Adrenal gland (tissue), 5 donors: ENCODE measurements around the gene RAG1.

Source experiments
- POLR2A ChIP-seq, 2 donors: fragments of 450-650 bp; IDR thresholded peaks; one replicate each; pipeline ENCODE4 v1.6.1; 2017; ENCODE audit warnings: antibody characterized with exemption in 2 of 2, mild to moderate bottlenecking in 2 of 2, moderate library complexity in 1 of 2
- TF ChIP-seq, protein P1 (sequence below), 6 experiments: fragments of 450-650 bp in 4 of 6; fragments of 200-600 bp in 2 of 6; sonication (generic) in 1 of 6; IDR thresholded peaks; 1 replicate in 5 of 6; 2 replicates in 1 of 6; pipeline versions ENCODE4 v1.5.1 to v1.8.0; 2016 to 2021; ENCODE audit warnings: antibody characterized with exemption in 6 of 6, mild to moderate bottlenecking in 2 of 6, moderate library complexity in 1 of 6
- donor health status: DM: no; HTN: no; CAD: no.

DNA sequence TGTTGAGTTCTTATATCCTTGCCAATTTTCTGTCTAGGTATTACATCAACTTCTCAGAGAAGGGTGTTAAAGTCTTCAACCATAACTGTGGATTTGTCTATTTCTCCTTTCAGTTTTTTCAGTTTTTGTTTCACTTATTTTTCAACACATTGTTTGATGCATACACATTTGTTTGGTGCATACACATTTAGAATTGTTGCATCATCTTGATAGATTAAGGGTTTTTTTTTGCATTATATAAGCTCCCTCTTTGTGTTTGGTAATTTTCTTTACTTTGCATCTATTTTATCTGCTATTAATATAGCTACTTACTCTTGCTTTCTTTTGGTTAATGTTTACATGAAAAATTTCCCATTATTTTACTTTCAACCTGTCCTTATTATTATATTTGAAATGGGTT is 37.0 kb upstream of the RAG1 start:
- TF ChIP-seq, protein P1, sequence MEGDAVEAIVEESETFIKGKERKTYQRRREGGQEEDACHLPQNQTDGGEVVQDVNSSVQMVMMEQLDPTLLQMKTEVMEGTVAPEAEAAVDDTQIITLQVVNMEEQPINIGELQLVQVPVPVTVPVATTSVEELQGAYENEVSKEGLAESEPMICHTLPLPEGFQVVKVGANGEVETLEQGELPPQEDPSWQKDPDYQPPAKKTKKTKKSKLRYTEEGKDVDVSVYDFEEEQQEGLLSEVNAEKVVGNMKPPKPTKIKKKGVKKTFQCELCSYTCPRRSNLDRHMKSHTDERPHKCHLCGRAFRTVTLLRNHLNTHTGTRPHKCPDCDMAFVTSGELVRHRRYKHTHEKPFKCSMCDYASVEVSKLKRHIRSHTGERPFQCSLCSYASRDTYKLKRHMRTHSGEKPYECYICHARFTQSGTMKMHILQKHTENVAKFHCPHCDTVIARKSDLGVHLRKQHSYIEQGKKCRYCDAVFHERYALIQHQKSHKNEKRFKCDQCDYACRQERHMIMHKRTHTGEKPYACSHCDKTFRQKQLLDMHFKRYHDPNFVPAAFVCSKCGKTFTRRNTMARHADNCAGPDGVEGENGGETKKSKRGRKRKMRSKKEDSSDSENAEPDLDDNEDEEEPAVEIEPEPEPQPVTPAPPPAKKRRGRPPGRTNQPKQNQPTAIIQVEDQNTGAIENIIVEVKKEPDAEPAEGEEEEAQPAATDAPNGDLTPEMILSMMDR (IDR thresholded peaks at IDR 0.05), result no peak
- no peak for TF ChIP-seq POLR2A (IDR thresholded peaks at IDR 0.05)
